HK-2 (cell line): ENCODE results near the gene CHST8.

Experiments
- DNase-seq: peaks from one replicate; pipeline ENCODE4 v3.0.0-alpha.2; 2018; ENCODE audit not compliant: unreplicated experiment

CHST8 gene

GRCh38 chr19:33673258-33673875 is 51.6 kb downstream of the CHST8 start:
- DNase-seq = no peak

GRCh38 chr19:33673996-33674625 is 52.4 kb downstream of the CHST8 start:
- DNase-seq = no peak

- no peak for DNase-seq
These were observed 53.0 kb downstream of the CHST8 start for GRCh38 chr19:33674626-33675367.

GRCh38 chr19:33675501-33676124 is 53.9 kb downstream of the CHST8 start:
- no peak for DNase-seq

GRCh38 chr19:33676999-33677665 is 55.4 kb downstream of the CHST8 start:
- DNase-seq = no peak

- no peak for DNase-seq
These were observed 56.1 kb downstream of the CHST8 start for GRCh38 chr19:33677745-33678426.

- DNase-seq = no peak
These were observed 57.2 kb downstream of the CHST8 start for GRCh38 chr19:33678796-33679585.

- DNase-seq = no peak
These were observed 57.9 kb downstream of the CHST8 start for GRCh38 chr19:33679696-33680095.

- no peak for DNase-seq
These were observed 59.4 kb downstream of the CHST8 start for GRCh38 chr19:33681081-33681680.

- peak; percentile 42 for DNase-seq
These were observed 62.3 kb downstream of the CHST8 start for GRCh38 chr19:33683881-33684537.

GRCh38 chr19:33684538-33685232 is 62.9 kb downstream of the CHST8 start:
- DNase-seq = no peak

- no peak for DNase-seq
These were observed 63.8 kb downstream of the CHST8 start for GRCh38 chr19:33685541-33685940.

- DNase-seq = no peak
These were observed 64.5 kb downstream of the CHST8 start for GRCh38 chr19:33686262-33686661.

- DNase-seq = no peak
These were observed 65.1 kb downstream of the CHST8 start for GRCh38 chr19:33686687-33687480.

GRCh38 chr19:33687481-33688170 is 65.9 kb downstream of the CHST8 start:
- DNase-seq = no peak

GRCh38 chr19:33688171-33688992 is 66.6 kb downstream of the CHST8 start:
- no peak for DNase-seq
